Ishikawa (cell line): ENCODE results near the gene TPSAB1.

Source experiments
- CEBPB ChIP-seq: IDR thresholded peaks from 2 replicates; pipeline ENCODE4 v1.6.1; 2012
- CREB1 ChIP-seq: IDR thresholded peaks from 2 replicates; pipeline ENCODE4 v1.6.1; 2012; ENCODE audit warnings: low read depth
- EGR1 ChIP-seq: IDR thresholded peaks from 2 replicates; pipeline ENCODE4 v1.6.1; 2012
- EP300 ChIP-seq: IDR thresholded peaks from 2 replicates; pipeline ENCODE4 v1.6.1; 2012; ENCODE audit warnings: borderline replicate concordance
- FOXM1 ChIP-seq: IDR thresholded peaks from 2 replicates; pipeline ENCODE4 v1.6.1; 2012; ENCODE audit warnings: low read depth, borderline replicate concordance
- MAX ChIP-seq: IDR thresholded peaks from 2 replicates; pipeline ENCODE4 v1.6.1; 2012
- NFIC ChIP-seq: IDR thresholded peaks from 2 replicates; pipeline ENCODE4 v1.6.1; 2012
- RAD21 ChIP-seq: IDR thresholded peaks from 2 replicates; pipeline ENCODE4 v1.6.1; 2012; ENCODE audit warnings: low read depth
- REST ChIP-seq: IDR thresholded peaks from 2 replicates; pipeline ENCODE4 v1.6.1; 2012; ENCODE audit warnings: low read depth, mild to moderate bottlenecking
- TAF1 ChIP-seq: IDR thresholded peaks from 2 replicates; pipeline ENCODE4 v1.6.1; 2012; ENCODE audit warnings: low read depth, mild to moderate bottlenecking
- TCF12 ChIP-seq: IDR thresholded peaks from 2 replicates; pipeline ENCODE4 v1.6.1; 2012; ENCODE audit warnings: low read depth
- TEAD4 ChIP-seq: IDR thresholded peaks from 2 replicates; pipeline ENCODE4 v1.6.1; 2012
- USF1 ChIP-seq: IDR thresholded peaks from 2 replicates; pipeline ENCODE4 v1.6.1; 2012
- YY1 ChIP-seq: IDR thresholded peaks from 2 replicates; pipeline ENCODE4 v1.6.1; 2012; ENCODE audit warnings: low read depth
- ZBTB7A ChIP-seq: IDR thresholded peaks from 2 replicates; pipeline ENCODE4 v1.6.1; 2012; ENCODE audit warnings: low read depth

TPSAB1 gene

DNA sequence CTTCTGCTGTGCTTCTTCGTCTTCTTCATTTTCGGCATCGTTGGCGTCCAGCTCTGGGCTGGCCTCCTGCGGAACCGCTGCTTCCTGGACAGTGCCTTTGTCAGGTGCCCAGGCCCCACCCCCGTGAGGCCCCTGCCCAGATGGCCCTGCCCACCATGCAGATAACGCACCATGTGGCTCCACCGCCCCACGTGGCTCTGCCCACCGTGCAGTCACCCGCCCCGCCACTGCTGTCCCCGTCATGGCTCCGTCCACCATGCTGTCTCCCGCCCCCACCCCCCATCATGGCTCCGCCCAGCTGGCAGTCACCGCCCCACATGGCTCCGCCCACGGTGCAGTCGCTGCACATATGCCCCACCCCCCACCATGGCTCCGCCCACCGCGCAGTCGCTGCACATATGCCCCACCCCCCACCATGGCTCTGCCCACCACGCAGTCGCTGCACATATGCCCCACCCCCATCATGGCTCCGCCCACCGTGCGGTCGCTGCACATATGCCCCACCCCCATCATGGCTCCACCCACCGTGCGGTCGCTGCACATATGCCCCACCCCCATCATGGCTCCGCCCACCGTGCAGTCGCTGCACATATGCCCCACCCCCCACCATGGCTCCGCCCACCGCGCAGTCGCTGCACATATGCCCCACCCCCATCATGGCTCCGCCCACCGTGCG lies 41.7 kb upstream of the TPSAB1 start:
- 0 out of 2 replicates have a peak, but pooled peaks have one; percentile 12 for TF ChIP-seq YY1

DNA sequence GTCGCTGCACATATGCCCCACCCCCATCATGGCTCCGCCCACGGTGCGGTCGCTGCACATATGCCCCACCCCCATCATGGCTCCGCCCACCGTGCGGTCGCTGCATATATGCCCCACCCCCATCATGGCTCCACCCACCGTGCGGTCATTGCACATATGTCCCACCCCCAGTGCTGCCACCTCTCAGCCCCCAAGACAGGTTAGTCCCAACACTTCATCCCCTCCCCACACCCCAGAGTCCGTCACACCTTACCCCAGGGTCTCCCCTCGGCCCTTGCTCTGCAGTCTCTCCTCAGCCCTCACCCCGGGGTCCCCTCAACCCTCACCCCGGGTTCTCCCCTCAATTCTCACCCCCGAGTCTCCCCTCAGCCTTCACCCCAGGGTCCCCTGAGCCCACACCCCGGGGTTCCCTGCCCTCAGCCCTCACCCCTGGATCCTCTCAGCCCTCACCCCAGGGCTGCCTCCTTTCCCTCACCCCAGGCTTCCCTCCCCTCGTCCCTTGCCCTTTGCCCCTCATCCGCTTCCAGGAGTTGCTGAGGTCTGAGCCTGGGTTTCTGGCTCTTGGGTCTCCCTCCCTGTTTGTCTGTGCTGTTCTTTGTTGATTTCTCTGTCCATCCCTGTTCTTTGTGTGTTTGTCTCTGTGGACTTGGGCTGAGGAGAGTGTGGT lies 41.0 kb upstream of the TPSAB1 start:
- TF ChIP-seq NFIC (no peak), YY1 (no peak)

- no peak for TF ChIP-seq CREB1
- TF ChIP-seq EP300 = no peak
- TF ChIP-seq ZBTB7A = no peak
- no peak for TF ChIP-seq REST
- TF ChIP-seq RAD21 = no peak
- no peak for TF ChIP-seq TEAD4
- TF ChIP-seq TCF12 = no peak
- TF ChIP-seq CEBPB = no peak
- TF ChIP-seq FOXM1 = no peak
- no peak for TF ChIP-seq YY1
- TF ChIP-seq NFIC = no peak
- TF ChIP-seq MAX = no peak
- no peak for TF ChIP-seq EGR1
- TF ChIP-seq USF1 = no peak
Observed at GRCh38 chr16:1200014-1200627, 40.4 kb upstream of the TPSAB1 start.

DNA sequence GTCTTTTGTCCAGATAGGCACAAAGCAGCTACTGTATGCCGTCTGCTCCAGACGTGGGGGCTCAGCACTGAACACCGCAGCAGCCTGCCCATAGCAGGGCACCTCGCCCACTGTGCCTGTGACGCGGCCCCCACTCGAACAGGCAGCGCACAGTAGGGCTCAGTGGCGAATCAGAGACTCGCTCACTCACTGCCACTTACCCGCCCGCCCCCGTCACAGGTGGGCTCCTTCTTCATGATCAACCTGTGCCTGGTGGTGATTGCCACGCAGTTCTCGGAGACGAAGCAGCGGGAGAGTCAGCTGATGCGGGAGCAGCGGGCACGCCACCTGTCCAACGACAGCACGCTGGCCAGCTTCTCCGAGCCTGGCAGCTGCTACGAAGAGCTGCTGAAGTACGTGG lies 39.1 kb upstream of the TPSAB1 start:
- TF ChIP-seq RAD21 (no peak), REST (no peak), TAF1 (no peak), NFIC (no peak), USF1 (no peak), TCF12 (no peak)

DNA sequence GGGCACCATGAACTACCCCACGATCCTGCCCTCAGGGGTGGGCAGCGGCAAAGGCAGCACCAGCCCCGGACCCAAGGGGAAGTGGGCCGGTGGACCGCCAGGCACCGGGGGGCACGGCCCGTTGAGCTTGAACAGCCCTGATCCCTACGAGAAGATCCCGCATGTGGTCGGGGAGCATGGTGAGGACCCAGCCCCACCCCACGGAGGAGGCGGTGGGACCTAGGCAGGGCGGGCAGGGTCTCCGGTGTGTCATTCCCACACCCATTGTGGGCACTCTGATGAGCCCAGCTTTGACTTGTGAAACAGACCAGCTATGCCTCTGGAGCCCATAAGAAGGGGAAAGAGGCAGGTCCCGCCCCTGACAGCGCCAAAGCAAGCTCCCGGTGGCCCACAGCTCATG lies 38.2 kb upstream of the TPSAB1 start:
- TF ChIP-seq REST (no peak), ZBTB7A (no peak), NFIC (no peak), USF1 (no peak), MAX (no peak), CEBPB (no peak), RAD21 (no peak), EGR1 (no peak)
